ENCODE results near the gene ZNF799.

The ZNF799 gene

DNA sequence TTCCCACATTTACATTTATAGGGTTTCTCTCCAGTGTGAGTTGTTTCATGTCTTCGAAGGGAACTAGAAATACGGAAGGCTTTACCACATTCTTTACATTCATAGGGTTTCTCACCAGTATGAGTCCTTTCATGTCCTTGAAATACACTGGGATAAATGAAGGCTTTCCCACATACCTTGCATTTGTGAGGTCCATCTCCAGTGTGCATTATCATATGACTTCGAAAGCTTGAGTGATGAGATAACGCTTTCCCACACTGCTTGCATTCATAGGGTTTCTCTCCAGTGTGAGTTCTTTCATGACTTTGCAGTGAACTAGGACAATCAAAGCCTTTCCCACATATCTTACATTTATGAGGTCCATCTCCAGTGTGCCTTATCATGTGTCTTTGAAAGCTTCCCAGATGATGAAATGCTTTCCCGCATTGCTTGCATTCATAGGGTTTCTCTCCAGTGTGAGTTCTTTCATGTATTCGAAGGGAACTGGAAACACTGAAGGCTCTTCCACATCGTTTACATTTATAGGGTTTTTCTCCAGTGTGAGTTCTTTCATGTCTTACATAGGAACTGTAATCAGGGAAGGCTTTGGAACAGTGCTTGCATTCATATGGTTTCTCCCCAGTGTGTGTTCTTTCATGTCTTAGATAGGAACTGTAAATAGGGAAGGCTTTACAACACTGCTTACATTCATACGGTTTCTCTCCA lies 50.7 kb downstream of the ZNF799 start:
- Histone ChIP-seq H3K4me3 (ENCODE audit: low read length) (no peak overlapping the region), H4K20me1 (ENCODE audit: insufficient read depth, low read length) (no peaks in the 10 kb centered on the region), H3K9ac (ENCODE audit: low read length) (no peak overlapping the region), H3K4me1 (ENCODE audit: low read length) (no peaks in the 10 kb centered on the region), H3K79me2 (ENCODE audit: low read length) (no peaks in the 10 kb centered on the region), H2AFZ (ENCODE audit: low read depth, low read length) (no peak overlapping the region), H3K4me2 (ENCODE audit: low read length) (no peak overlapping the region), H3K27ac (ENCODE audit: low read length) (no peak overlapping the region), H3K27me3 (ENCODE audit: low read depth, low read length) (no peaks in the 10 kb centered on the region), H3K9me3 (ENCODE audit: insufficient read depth, low read length) (peaks cover 46% of the 10 kb centered on the region), H3K36me3 (replicated peaks; ENCODE audit: low read depth, low read length) (peaks cover 6% of the 10 kb centered on the region)
- TF ChIP-seq, protein P1, sequence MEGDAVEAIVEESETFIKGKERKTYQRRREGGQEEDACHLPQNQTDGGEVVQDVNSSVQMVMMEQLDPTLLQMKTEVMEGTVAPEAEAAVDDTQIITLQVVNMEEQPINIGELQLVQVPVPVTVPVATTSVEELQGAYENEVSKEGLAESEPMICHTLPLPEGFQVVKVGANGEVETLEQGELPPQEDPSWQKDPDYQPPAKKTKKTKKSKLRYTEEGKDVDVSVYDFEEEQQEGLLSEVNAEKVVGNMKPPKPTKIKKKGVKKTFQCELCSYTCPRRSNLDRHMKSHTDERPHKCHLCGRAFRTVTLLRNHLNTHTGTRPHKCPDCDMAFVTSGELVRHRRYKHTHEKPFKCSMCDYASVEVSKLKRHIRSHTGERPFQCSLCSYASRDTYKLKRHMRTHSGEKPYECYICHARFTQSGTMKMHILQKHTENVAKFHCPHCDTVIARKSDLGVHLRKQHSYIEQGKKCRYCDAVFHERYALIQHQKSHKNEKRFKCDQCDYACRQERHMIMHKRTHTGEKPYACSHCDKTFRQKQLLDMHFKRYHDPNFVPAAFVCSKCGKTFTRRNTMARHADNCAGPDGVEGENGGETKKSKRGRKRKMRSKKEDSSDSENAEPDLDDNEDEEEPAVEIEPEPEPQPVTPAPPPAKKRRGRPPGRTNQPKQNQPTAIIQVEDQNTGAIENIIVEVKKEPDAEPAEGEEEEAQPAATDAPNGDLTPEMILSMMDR (IDR thresholded peaks at IDR 0.05; ENCODE audit: low read depth, low read length): no peak
- TF ChIP-seq EZH2phosphoT487 (IDR thresholded peaks at IDR 0.05; ENCODE audit: low read depth): no peak

GRCh38 chr19:12346896-12347295 lies 54.2 kb downstream of the ZNF799 start:
- peaks cover 6% of the 10 kb centered on the region for H3K36me3 ChIP-seq (replicated peaks; ENCODE audit: low read depth, low read length)
- no peak overlapping the region for H2AFZ ChIP-seq (ENCODE audit: low read depth, low read length)
- H4K20me1 ChIP-seq (ENCODE audit: insufficient read depth, low read length): no peaks in the 10 kb centered on the region
- H3K79me2 ChIP-seq (ENCODE audit: low read length): no peaks in the 10 kb centered on the region
- no peak overlapping the region for H3K4me2 ChIP-seq (ENCODE audit: low read length)
- H3K4me3 ChIP-seq (ENCODE audit: low read length): no peak overlapping the region
- H3K27ac ChIP-seq (ENCODE audit: low read length): no peak overlapping the region
- no peaks in the 10 kb centered on the region for H3K27me3 ChIP-seq (ENCODE audit: low read depth, low read length)
- H3K9me3 ChIP-seq (ENCODE audit: insufficient read depth, low read length): peaks cover 36% of the 10 kb centered on the region
- H3K9ac ChIP-seq (ENCODE audit: low read length): no peak overlapping the region
- H3K4me1 ChIP-seq (ENCODE audit: low read length): no peaks in the 10 kb centered on the region
- no peak for TF ChIP-seq EZH2phosphoT487 (IDR thresholded peaks at IDR 0.05; ENCODE audit: low read depth)
- TF ChIP-seq, protein P1 (IDR thresholded peaks at IDR 0.05; ENCODE audit: low read depth, low read length): peak; percentile 59

DNA sequence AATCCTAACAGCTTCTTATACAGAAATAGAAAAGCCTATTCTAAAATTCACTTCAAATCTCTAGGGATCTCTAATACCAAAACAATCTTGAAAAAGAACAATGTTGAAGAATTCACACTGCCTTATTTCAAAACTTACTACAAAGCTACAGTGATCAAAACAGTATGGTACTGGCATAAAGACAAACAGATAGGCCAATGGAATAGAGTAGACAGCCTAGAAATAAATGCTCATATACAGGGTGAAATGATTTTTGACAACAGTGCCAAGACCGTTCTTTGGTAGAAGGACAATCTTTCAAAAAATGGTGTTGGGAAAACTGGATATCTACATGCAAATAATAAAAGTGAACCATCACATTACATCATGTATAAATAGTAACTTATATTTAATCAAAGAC lies 55.9 kb downstream of the ZNF799 start:
- Histone ChIP-seq H3K4me2 (ENCODE audit: low read length) (no peak overlapping the region), H3K27me3 (ENCODE audit: low read depth, low read length) (no peaks in the 10 kb centered on the region), H3K9me3 (ENCODE audit: insufficient read depth, low read length) (peaks cover 22% of the 10 kb centered on the region), H2AFZ (ENCODE audit: low read depth, low read length) (no peak overlapping the region), H3K9ac (ENCODE audit: low read length) (no peak overlapping the region), H4K20me1 (ENCODE audit: insufficient read depth, low read length) (no peaks in the 10 kb centered on the region), H3K36me3 (replicated peaks; ENCODE audit: low read depth, low read length) (no peaks in the 10 kb centered on the region), H3K79me2 (ENCODE audit: low read length) (no peaks in the 10 kb centered on the region), H3K4me1 (ENCODE audit: low read length) (no peaks in the 10 kb centered on the region), H3K27ac (ENCODE audit: low read length) (no peak overlapping the region), H3K4me3 (ENCODE audit: low read length) (no peak overlapping the region)
- no peak for TF ChIP-seq EZH2phosphoT487 (IDR thresholded peaks at IDR 0.05; ENCODE audit: low read depth)
- TF ChIP-seq, protein P1 (IDR thresholded peaks at IDR 0.05; ENCODE audit: low read depth, low read length): no peak
